Left colon (tissue), 2 donors: ENCODE results near the gene FERMT1. TPM values are rescaled to one million over a fixed set of nuclear protein-coding genes. Genes with fewer than 3 reads are reported as not detected.

Source experiments
- total RNA-seq, 2 donors: library from RNA; stranded (reverse); fragmentation: NEBNext Ultra II Directional; extraction: Animal tissue kit (Norgen Biotek cat#: 25700); gene quantifications; one replicate each; pipeline ENCODE4 v1.2.1, GENCODE V29; 2021
- donor health status: DM: no; HTN: no; CAD: no.
- donor health status: DM: yes; HTN: yes; CAD: no.

Gene FERMT1
- total RNA-seq, 2 donors from 2014 or later: 62.0 to 79.7 TPM

Other genes starting within 250 kb of the FERMT1 start
- gene CHGB, start 211.5 kb downstream of the FERMT1 start, total RNA-seq: 1 to 10 TPM; 3.4 to 4.2 TPM
- gene TRMT6, start 172.5 kb downstream of the FERMT1 start, total RNA-seq: 1 to 10 TPM; 8.1 to 9.7 TPM
- gene MCM8, start 172.4 kb downstream of the FERMT1 start, total RNA-seq: 1 to 10 TPM; 4.6 to 5.9 TPM
- 10 to 100 TPM; 42.7 to 47.7 TPM for gene CRLS1, start 116.9 kb downstream of the FERMT1 start, total RNA-seq
- gene LRRN4, start 69.0 kb downstream of the FERMT1 start, total RNA-seq: not detected